GM18858 (cell line): Measurements from ENCODE around the gene PTK6.

Source experiments
- ATAC-seq: cut with Tn5 transposase; IDR thresholded peaks from one replicate; pipeline ENCODE4 v1.9.1; 2021; ENCODE audit not compliant: unreplicated experiment

PTK6 gene

GRCh38 chr20:63570281-63571086 lies 33.3 kb upstream of the PTK6 start:
- no peak for ATAC-seq

GRCh38 chr20:63568986-63569949 lies 32.1 kb upstream of the PTK6 start:
- no peak for ATAC-seq

GRCh38 chr20:63568170-63568981 lies 31.2 kb upstream of the PTK6 start:
- no peak for ATAC-seq

GRCh38 chr20:63567386-63568169 lies 30.4 kb upstream of the PTK6 start:
- ATAC-seq, result peak; percentile 56

GRCh38 chr20:63567136-63567385 lies 29.9 kb upstream of the PTK6 start:
- no peak for ATAC-seq

GRCh38 chr20:63566395-63567135 lies 29.4 kb upstream of the PTK6 start:
- ATAC-seq, result no peak

GRCh38 chr20:63565699-63566335 lies 28.6 kb upstream of the PTK6 start:
- ATAC-seq, result no peak

GRCh38 chr20:63565021-63565698 lies 28.0 kb upstream of the PTK6 start:
- no peak for ATAC-seq

GRCh38 chr20:63564036-63564810 lies 27.0 kb upstream of the PTK6 start:
- no peak for ATAC-seq

- ATAC-seq, result no peak
Measured at GRCh38 chr20:63563225-63563935, 26.2 kb upstream of the PTK6 start.

GRCh38 chr20:63562461-63563224 lies 25.5 kb upstream of the PTK6 start:
- ATAC-seq, result no peak

- ATAC-seq, result no peak
Measured at GRCh38 chr20:63561624-63562396, 24.6 kb upstream of the PTK6 start.

- ATAC-seq, result no peak
Measured at GRCh38 chr20:63560856-63561609, 23.9 kb upstream of the PTK6 start.

GRCh38 chr20:63560333-63560805 lies 23.2 kb upstream of the PTK6 start:
- ATAC-seq, result no peak
